IPS-NIHi7 (cell line): ENCODE measurements around the gene ANO4.

Source experiments
- DNase-seq: peaks from one replicate; pipeline ENCODE4 v3.0.0; 2012; ENCODE audit warnings: mixed read lengths; ENCODE audit errors: extremely low spot score

The ANO4 gene

GRCh38 chr12:100808777-100809176, 14.2 kb downstream of the ANO4 start:
- no peak for DNase-seq

GRCh38 chr12:100820314-100820713, 25.7 kb downstream of the ANO4 start:
- no peak for DNase-seq

- no peak for DNase-seq
Measured at GRCh38 chr12:100823963-100824362, 29.4 kb downstream of the ANO4 start.

- DNase-seq = no peak
Measured at GRCh38 chr12:100824476-100824875, 29.9 kb downstream of the ANO4 start.

- DNase-seq = peak; percentile 47
Measured at GRCh38 chr12:100826323-100826722, 31.7 kb downstream of the ANO4 start.

GRCh38 chr12:100827901-100828520, 33.4 kb downstream of the ANO4 start:
- peak; percentile 49 for DNase-seq

- no peak for DNase-seq
Measured at GRCh38 chr12:100830003-100830795, 35.6 kb downstream of the ANO4 start.

- DNase-seq = no peak
Measured at GRCh38 chr12:100833282-100833681, 38.7 kb downstream of the ANO4 start.

- DNase-seq = no peak
Measured at GRCh38 chr12:100840748-100841147, 46.2 kb downstream of the ANO4 start.

- DNase-seq = no peak
Measured at GRCh38 chr12:100842156-100842555, 47.6 kb downstream of the ANO4 start.

GRCh38 chr12:100843061-100843460, 48.5 kb downstream of the ANO4 start:
- DNase-seq = no peak

- DNase-seq = no peak
Measured at GRCh38 chr12:100845095-100845494, 50.5 kb downstream of the ANO4 start.

GRCh38 chr12:100851637-100852036, 57.1 kb downstream of the ANO4 start:
- no peak for DNase-seq

- DNase-seq = no peak
Measured at GRCh38 chr12:100857418-100857817, 62.8 kb downstream of the ANO4 start.

- DNase-seq = no peak
Measured at GRCh38 chr12:100857971-100858370, 63.4 kb downstream of the ANO4 start.

GRCh38 chr12:100858656-100859055, 64.1 kb downstream of the ANO4 start:
- DNase-seq = no peak

- no peak for DNase-seq
Measured at GRCh38 chr12:100859063-100859627, 64.6 kb downstream of the ANO4 start.

GRCh38 chr12:100860611-100861010, 66.0 kb downstream of the ANO4 start:
- DNase-seq = no peak

- DNase-seq = no peak
Measured at GRCh38 chr12:100862676-100863075, 68.1 kb downstream of the ANO4 start.

GRCh38 chr12:100864366-100864765, 69.8 kb downstream of the ANO4 start:
- no peak for DNase-seq

GRCh38 chr12:100867639-100868393, 73.2 kb downstream of the ANO4 start:
- no peak for DNase-seq

GRCh38 chr12:100868487-100868886, 73.9 kb downstream of the ANO4 start:
- DNase-seq = peak; percentile 22
